ENCODE data around the gene REEP5.
A peak's percentile ranks its signal among the peaks of the same experiment; 100 is the strongest.

Gene REEP5

DNA sequence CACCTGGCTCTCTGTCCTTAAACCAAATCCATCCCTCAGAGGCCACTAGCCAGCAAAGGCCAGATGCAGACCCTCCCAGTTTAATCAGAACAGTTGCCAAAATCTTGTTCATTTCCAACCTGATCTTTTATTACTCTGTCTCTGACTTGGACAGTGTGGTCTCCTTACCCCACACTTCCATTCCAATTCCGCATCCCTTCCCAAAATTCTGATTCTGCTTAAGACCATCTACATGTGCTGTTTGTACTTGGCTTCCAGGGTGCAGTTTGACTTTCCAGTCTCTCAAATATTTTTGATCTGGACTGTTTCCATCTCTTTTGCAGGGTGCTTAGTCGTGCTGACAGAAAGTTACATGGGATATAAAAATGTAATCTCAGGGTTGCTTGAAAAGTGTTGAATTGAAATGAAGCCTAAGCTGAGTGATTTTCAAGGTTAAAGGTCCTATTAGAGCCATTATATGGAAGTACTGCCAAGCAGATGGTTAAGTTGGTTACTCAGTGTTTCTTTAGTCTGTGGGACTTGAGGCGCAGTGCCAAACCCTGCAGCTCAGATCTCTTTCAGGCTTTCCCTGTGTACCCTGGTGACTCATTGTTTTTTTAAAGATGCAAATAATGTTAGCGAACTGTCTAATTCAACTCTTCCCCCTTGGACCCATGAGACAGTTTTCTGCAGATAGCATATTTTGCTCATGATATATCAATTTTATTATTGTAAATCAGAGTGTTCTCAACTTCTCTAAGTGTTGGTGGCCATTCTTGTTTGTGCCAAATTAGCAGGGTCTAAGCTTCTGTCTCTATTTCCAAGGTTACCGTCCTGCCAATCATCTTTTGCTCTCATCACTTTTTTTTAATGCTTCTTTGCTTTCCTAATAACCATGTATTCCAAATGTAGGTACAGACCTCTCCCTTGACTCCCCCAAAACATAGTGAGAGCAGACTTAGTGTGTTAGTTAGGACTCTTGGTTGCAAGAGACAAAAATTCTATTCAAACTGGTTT is 36.4 kb upstream of the REEP5 start:
- Histone ChIP-seq H3K9ac (no peak overlapping the region), H3K4me3 (no peak overlapping the region), H3K27me3 (no peaks in the 10 kb centered on the region), H3K4me2 (peak overlapping the region in 5 of 11 experiments; percentile 7 to 56 (median 34); a peak in 8 of 22 replicates), H4K20me1 (no peaks in the 10 kb centered on the region), H3K9me3 (replicated peaks in 1 of 11) (peaks cover 6 to 10% (median 9%) of the 10 kb centered on the region in 11 experiments; a peak in 20 of 22 replicates), H3K27ac (no peak overlapping the region), H3K4me1 (peaks cover 0 to 46% (median 13%) of the 10 kb centered on the region in 10 experiments; a peak in 11 of 20 replicates), H3K36me3 (no peaks in the 10 kb centered on the region)
- TF ChIP-seq Cebpa-rat (IDR thresholded peaks at IDR 0.05), result no peak

DNA sequence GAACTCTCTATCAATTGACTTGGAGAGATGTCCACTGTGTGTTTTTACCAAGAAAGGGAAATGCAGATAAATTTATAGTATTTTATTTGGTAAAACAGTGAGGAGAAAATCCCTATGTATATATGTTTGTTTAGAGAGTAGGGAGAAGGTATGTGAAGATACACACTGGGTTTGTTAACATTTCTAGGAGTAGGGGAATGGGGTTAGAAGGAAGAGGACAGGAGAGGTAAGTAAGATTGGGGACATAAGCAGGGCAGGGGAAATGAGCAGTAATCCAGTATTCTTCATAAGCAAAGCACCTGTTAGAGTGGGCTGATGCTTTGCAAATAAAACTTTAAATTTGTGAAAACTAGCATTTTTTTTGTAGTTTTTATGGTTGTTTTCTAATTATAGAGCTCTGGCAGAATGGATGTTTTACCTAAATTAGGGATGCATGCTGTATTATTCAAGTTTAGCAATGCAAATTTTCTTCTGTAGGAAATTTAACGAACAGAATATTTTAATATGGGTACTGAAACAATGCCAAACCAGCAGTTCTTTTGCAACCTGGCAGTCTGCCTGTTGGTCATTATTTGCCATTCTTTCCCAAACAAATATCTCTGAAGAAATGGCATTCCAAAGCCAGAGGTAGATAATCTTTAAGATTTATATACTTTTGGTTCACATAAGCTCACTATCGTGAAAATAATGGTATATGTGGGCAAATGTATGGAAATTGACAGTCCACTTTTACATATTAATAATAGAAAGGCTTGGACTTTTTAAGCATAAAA is 35.2 kb upstream of the REEP5 start:
- TF ChIP-seq Cebpa-rat (IDR thresholded peaks at IDR 0.05), result no peak
- no peaks in the 10 kb centered on the region for H4K20me1 ChIP-seq
- H3K36me3 ChIP-seq, result no peaks in the 10 kb centered on the region
- H3K4me3 ChIP-seq, result no peak overlapping the region
- no peak overlapping the region for H3K27ac ChIP-seq
- H3K27me3 ChIP-seq, result no peaks in the 10 kb centered on the region
- no peak overlapping the region for H3K9ac ChIP-seq
- H3K4me1 ChIP-seq, result peaks cover 0 to 39% (median 13%) of the 10 kb centered on the region in 10 experiments; a peak in 11 of 20 replicates
- peaks cover 6 to 11% (median 9%) of the 10 kb centered on the region in 11 experiments; a peak in 20 of 22 replicates for H3K9me3 ChIP-seq (replicated peaks in 1 of 11)
- no peak overlapping the region for H3K4me2 ChIP-seq

DNA sequence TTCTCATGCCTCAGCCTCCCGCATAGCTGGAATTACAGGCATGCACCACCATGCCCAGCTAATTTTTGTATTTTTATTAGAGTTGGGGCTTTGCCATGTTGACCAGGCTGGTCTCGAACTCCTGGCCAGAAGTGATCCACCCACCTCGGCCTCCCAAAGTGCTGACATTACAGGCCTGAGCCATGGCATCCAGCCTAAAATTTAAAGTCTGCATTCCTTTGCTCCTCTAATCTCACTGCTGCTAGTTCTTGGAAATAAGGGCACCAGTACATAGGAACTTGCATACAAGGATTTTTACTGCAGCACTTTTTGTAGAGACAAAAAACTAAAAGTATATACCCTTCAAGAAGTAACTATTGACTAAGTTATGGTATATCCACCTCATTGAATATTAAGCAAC is 34.6 kb upstream of the REEP5 start:
- Histone ChIP-seq H3K36me3 (no peaks in the 10 kb centered on the region), H3K27ac (no peak overlapping the region), H3K4me2 (no peak overlapping the region), H3K9me3 (replicated peaks in 1 of 11) (peaks cover 6 to 11% (median 9%) of the 10 kb centered on the region in 11 experiments; a peak in 20 of 22 replicates), H4K20me1 (no peaks in the 10 kb centered on the region), H3K4me3 (no peak overlapping the region), H3K27me3 (no peaks in the 10 kb centered on the region), H3K4me1 (peaks cover 0 to 39% (median 13%) of the 10 kb centered on the region in 10 experiments; a peak in 11 of 20 replicates), H3K9ac (no peak overlapping the region)
- TF ChIP-seq Cebpa-rat (IDR thresholded peaks at IDR 0.05), result no peak

DNA sequence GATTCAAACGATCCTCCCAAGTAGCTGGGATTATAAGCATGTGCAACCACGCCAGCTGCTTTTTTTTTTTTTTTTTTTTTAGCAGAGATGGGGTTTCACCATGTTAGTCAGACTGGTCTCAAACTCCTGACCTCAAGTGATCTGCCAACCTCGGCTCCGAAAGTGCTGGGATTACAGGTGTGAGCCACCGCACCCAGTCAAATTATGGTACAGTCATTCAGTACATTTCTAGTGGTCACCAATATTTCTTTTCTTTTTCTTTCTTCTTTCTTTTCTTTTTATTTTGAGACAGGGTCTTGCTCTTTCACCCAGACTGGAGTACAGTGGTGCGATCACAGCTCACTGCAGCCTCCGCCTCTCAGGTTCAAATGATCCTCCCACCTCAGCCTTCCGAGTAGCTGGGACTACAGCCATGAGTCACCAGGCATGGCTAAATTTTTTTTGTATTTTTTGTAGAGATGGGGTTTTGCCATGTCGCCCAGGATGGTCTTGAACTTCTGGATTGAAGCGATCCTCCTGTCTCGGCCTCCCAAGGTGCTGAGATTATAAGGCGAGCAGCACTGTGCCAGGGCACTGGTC is 29.2 kb upstream of the REEP5 start:
- no peak for TF ChIP-seq Cebpa-rat (IDR thresholded peaks at IDR 0.05)
- no peak overlapping the region for H3K4me2 ChIP-seq
- peaks cover 6 to 11% (median 9%) of the 10 kb centered on the region in 11 experiments; a peak in 20 of 22 replicates for H3K9me3 ChIP-seq (replicated peaks in 1 of 11)
- no peaks in the 10 kb centered on the region for H4K20me1 ChIP-seq
- H3K4me1 ChIP-seq, result peaks cover 0 to 6% (median 0%) of the 10 kb centered on the region in 10 experiments; a peak in 1 of 20 replicates
- no peak overlapping the region for H3K27ac ChIP-seq
- no peaks in the 10 kb centered on the region for H3K36me3 ChIP-seq
- no peak overlapping the region for H3K9ac ChIP-seq
- H3K27me3 ChIP-seq, result no peaks in the 10 kb centered on the region
- H3K4me3 ChIP-seq, result no peak overlapping the region

DNA sequence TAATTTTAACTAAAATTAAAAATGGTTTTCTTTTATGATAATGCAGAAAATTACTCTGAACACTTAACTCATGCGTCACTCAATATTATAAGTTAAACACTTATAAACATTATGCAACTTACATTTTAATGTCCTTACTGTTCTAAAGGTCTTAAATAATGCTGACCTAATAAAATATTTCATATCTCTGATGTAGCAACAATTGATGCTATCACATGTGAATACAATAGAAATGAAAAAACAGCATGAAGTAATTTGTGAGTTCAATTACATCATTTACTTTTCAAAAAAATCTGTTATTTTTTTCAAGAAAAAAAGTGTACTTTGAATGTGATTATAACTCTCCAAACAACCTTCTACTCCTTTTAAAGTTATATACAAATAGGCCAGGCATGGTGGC is 26.4 kb upstream of the REEP5 start:
- H3K4me1 ChIP-seq, result peaks cover 0 to 7% (median 0%) of the 10 kb centered on the region in 10 experiments; a peak in 1 of 20 replicates
- TF ChIP-seq Cebpa-rat (IDR thresholded peaks at IDR 0.05), result no peak
- no peak overlapping the region for H3K27ac ChIP-seq
- H4K20me1 ChIP-seq, result no peaks in the 10 kb centered on the region
- no peak overlapping the region for H3K4me3 ChIP-seq
- no peak overlapping the region for H3K4me2 ChIP-seq
- no peaks in the 10 kb centered on the region for H3K27me3 ChIP-seq
- no peak overlapping the region for H3K9ac ChIP-seq
- peaks cover 0 to 2% (median under 1%) of the 10 kb centered on the region in 11 experiments; a peak in 7 of 22 replicates for H3K9me3 ChIP-seq (replicated peaks in 1 of 11)
- H3K36me3 ChIP-seq, result no peaks in the 10 kb centered on the region

DNA sequence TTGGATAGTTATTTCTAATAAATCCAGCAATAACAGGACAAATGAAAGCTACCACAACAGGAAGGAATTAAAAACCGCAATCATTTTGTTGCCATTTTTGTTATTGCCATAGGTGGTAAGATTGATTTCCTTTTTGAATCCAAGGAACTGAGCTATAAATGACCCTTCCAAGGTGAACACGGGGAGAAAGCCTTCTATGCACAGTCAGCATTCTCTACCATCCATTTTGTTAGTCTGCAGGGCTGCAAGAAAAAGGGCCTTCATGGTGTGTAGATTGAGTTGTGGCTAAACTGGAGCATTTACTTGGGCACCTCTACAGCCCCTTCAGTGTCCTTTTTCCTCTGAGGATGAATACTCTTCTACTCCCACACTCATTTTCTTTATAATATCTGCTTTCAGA is 18.6 kb upstream of the REEP5 start:
- Histone ChIP-seq H3K9ac (no peak overlapping the region), H3K9me3 (replicated peaks in 1 of 11) (peaks cover 0 to 8% (median 0%) of the 10 kb centered on the region in 11 experiments; a peak in 1 of 22 replicates), H3K36me3 (no peaks in the 10 kb centered on the region)

DNA sequence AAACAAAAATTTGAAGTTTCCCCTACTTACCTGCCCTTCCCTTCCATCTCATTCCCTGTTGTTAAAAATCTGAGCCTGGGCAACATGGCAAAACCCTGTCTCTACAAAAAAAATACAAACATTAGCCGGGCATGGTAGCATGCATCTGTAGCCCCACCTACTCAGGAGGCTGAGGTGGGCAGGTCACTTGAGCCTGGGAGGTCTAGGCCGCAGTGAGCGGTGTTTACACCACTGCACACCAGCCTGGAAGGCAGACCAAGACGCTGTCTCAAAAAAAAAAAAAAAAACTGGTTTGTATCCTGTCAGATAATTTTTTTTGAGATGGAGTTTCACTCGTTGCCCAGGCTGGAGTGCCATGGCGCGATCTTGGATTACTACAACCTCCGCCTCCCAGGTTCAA is 16.3 kb upstream of the REEP5 start:
- H3K4me1 ChIP-seq, result peaks cover 0 to 15% (median 7%) of the 10 kb centered on the region in 10 experiments; a peak in 15 of 20 replicates
- TF ChIP-seq Cebpa-rat (IDR thresholded peaks at IDR 0.05), result no peak
- H3K9me3 ChIP-seq (replicated peaks in 1 of 11), result peaks cover 0 to 8% (median 5%) of the 10 kb centered on the region in 11 experiments; a peak in 5 of 22 replicates
- no peak overlapping the region for H3K4me3 ChIP-seq
- H3K27me3 ChIP-seq, result no peaks in the 10 kb centered on the region
- no peak overlapping the region for H3K9ac ChIP-seq
- no peaks in the 10 kb centered on the region for H3K36me3 ChIP-seq
- no peaks in the 10 kb centered on the region for H4K20me1 ChIP-seq
- no peak overlapping the region for H3K4me2 ChIP-seq
- H3K27ac ChIP-seq, result no peak overlapping the region

More for the DNA sequence above, 18.6 kb upstream of the REEP5 start:
- Histone ChIP-seq H3K27ac (no peak overlapping the region), H3K27me3 (no peaks in the 10 kb centered on the region), H3K4me3 (no peak overlapping the region), H3K4me1 (peaks cover 0 to 12% (median 7%) of the 10 kb centered on the region in 10 experiments; a peak in 14 of 20 replicates), H4K20me1 (no peaks in the 10 kb centered on the region), H3K4me2 (peak overlapping the region in 7 of 11 experiments; percentile 2 to 48 (median 27); a peak in 10 of 22 replicates)
- no peak for TF ChIP-seq Cebpa-rat (IDR thresholded peaks at IDR 0.05)

DNA sequence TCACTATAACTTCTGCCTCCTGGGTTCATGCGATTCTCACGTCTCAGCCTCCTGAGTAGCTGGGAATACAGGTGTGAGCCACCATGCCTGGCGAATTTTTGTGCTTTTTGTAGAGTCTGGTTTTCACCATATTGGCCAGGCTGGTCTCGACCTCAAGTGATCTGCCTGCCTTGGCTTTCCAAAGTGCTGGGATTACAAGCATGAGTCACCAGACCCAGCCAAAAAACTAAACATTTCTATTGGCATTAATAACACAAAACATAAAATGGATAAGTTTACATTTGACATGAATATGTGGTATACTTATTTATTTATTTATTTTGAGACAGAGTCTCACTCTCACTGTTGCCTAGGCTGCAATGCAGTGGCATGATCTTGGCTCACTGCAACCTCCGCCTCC is 13.6 kb upstream of the REEP5 start:
- peaks cover 0 to 8% (median 5%) of the 10 kb centered on the region in 11 experiments; a peak in 5 of 22 replicates for H3K9me3 ChIP-seq (replicated peaks in 1 of 11)

More for the DNA sequence above, 13.6 kb upstream of the REEP5 start:
- peaks cover 12 to 22% (median 17%) of the 10 kb centered on the region in 10 experiments for H3K4me1 ChIP-seq
- no peak overlapping the region for H3K4me3 ChIP-seq
- TF ChIP-seq Cebpa-rat (IDR thresholded peaks at IDR 0.05), result no peak
- no peaks in the 10 kb centered on the region for H3K36me3 ChIP-seq
- no peak overlapping the region for H3K9ac ChIP-seq
- H3K27me3 ChIP-seq, result no peaks in the 10 kb centered on the region
- H4K20me1 ChIP-seq, result no peaks in the 10 kb centered on the region
- H3K4me2 ChIP-seq, result no peak overlapping the region
- no peak overlapping the region for H3K27ac ChIP-seq

Data from BLaER1 treated with 17β-estradiol and CSF1 and Interleukin-3, amounts not matched to agents 10 nM and 100 nM (cell line).